ENCODE results near the gene CMTM6. TPM values are rescaled to one million over a fixed set of nuclear protein-coding genes. Genes with fewer than 3 reads are reported as not detected.
A peak's percentile ranks its signal among the peaks of the same experiment; 100 is the strongest.

Gene CMTM6, protein sequence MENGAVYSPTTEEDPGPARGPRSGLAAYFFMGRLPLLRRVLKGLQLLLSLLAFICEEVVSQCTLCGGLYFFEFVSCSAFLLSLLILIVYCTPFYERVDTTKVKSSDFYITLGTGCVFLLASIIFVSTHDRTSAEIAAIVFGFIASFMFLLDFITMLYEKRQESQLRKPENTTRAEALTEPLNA
- total RNA-seq (10 to 100 TPM; 24.1 to 61.1 (median 38.1) TPM), polyA plus RNA-seq (10 to 100 TPM; 30.9 to 48.5 TPM), total RNA-seq (46.4 reads per million, percentile 69 among the genes with 10 or more reads in this experiment)

DNA sequence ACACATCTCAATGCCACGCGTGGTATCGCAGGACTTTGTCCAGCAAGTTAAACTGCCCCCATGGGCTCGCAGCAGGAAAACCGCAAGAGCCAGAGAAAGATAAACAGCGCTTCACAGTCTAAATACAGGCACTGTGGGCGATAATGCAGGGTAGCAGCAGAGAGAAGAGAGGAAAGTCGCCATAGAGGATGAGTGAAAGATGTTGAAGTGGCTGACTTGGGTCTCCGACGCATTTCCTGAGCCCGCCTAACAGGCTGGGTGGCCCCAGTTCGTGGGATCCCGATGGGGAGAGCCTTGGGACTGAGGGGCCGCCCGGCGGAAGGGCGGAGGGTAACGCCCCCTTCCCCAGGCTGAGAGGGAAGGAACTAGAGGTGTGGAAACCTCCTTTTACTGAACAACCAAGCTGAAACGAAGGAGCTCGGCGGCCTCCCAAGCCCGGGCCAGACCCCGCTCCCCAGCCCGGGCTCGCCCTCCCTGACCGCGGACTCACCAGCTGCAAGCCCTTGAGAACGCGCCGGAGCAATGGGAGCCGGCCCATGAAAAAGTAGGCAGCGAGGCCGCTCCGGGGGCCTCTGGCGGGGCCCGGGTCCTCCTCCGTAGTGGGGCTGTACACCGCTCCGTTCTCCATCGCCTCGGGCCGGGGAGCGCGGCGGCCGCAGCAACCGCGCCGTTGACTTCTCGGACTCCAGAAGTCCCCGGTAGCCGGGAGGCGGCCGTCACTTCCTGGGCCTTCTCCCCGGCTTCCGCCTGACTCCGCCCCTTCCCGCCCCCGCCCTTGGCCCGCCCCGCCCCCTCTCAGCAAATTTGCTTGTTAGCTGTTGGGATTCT, at the start of gene CMTM6:
Gene CMTM6, minus strand, starts transcription at position 735 of the 828 bp plus-strand sequence. Its CDS starts 107 bp downstream, at position 628.
- CTCF ChIA-PET = interaction anchor here (0.8 to 1.1 kb wide), 2 partner anchors 34 to 126 kb away, joined by 3 to 8 read pairs; no protein-coding TSS in a partner anchor

DNA sequence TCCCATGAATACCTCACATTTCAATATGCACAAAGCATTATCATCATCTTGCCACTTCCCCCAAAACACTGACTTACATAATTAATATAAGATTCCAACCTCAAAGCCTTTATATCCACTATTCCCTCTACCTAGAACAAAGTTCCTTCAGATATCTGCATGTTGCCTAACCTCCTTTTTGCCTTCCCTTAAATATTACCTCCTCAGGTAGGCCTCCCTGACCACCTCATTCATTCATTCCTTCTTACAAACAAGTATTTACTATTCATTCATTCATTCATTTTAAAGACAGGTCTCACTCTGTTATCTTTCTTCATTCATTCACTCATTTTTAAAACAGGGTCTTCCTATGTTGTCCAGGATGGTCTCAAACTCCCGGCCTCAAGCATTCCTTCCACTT, 49.4 kb upstream of the CMTM6 start:
- no peaks in the 10 kb centered on the region for H3K36me3 ChIP-seq (ENCODE audit: control insufficient read depth in 2 of 3, insufficient read depth in 3 of 3, low read length in 3 of 3)
- H3K4me3 ChIP-seq (ENCODE audit: low read length) = no peak overlapping the region
- no peak overlapping the region for H3K4me3 Mint-ChIP-seq
- H3K4me1 ChIP-seq (ENCODE audit: control insufficient read depth in 2 of 2, insufficient read depth in 2 of 2, low read length in 2 of 2) = no peaks in the 10 kb centered on the region
- no peak overlapping the region for H3K27ac ChIP-seq (ENCODE audit: low read depth, low read length)
- peaks cover 25 to 66% (median 45%) of the 10 kb centered on the region in 7 donors for H3K4me1 Mint-ChIP-seq
- intact Hi-C loops (cut with micrococcal nuclease) = no loop called here
- H3K9me3 ChIP-seq (ENCODE audit: control insufficient read depth in 2 of 3, low read length in 3 of 3) = no peaks in the 10 kb centered on the region
- ChIA-PET CTCF (no interaction called here), POLR2A (interaction anchor here (0.6 to 1.4 kb wide), 2 partner anchors 18 to 1214 kb away, joined by 3 to 4 read pairs; no protein-coding TSS in a partner anchor)
- peak overlapping the region in 2 of 9 donors; percentile 3 to 22 for H3K27ac Mint-ChIP-seq
- no peak for ATAC-seq
- H3K27me3 Mint-ChIP-seq = no peaks in the 10 kb centered on the region
- no peaks in the 10 kb centered on the region for H3K9me3 Mint-ChIP-seq
- H3K36me3 Mint-ChIP-seq = peaks cover 0 to 4% (median 0%) of the 10 kb centered on the region in 5 donors
- H3K27me3 ChIP-seq (ENCODE audit: control insufficient read depth in 2 of 2, insufficient read depth in 2 of 2, low read length in 2 of 2) = no peaks in the 10 kb centered on the region
- no peak for DNase-seq

More for the DNA sequence above, at the start of gene CMTM6:
- Mint-ChIP-seq H3K4me3 (peak within 1 kb of the TSS; percentile 79 to 97 (median 93)), H3K36me3 (peaks cover 4 to 8% (median 4%) of the 10 kb centered on the region in 5 donors), H3K27me3 (peaks cover 0 to 4% (median 0%) of the 10 kb centered on the region in 5 donors), H3K9me3 (peaks cover 0 to 1% (median 0%) of the 10 kb centered on the region in 11 donors), H3K27ac (peak within 1 kb of the TSS; percentile 86 to 98 (median 90)), H3K4me1 (peaks cover 28 to 48% (median 43%) of the 10 kb centered on the region in 7 donors)
- Histone ChIP-seq H3K9me3 (ENCODE audit: control insufficient read depth in 2 of 3, low read length in 3 of 3) (no peaks in the 10 kb centered on the region), H3K4me3 (ENCODE audit: low read length) (peak within 1 kb of the TSS; percentile 89), H3K4me1 (ENCODE audit: control insufficient read depth in 2 of 2, insufficient read depth in 2 of 2, low read length in 2 of 2) (peaks cover 6 to 23% of the 10 kb centered on the region in 2 donors), H3K36me3 (ENCODE audit: control insufficient read depth in 2 of 3, insufficient read depth in 3 of 3, low read length in 3 of 3) (peaks cover 0 to 6% (median 0%) of the 10 kb centered on the region in 3 experiments), H3K27ac (ENCODE audit: low read depth, low read length) (peak within 1 kb of the TSS; percentile 98), H3K27me3 (ENCODE audit: control insufficient read depth in 2 of 2, insufficient read depth in 2 of 2, low read length in 2 of 2) (no peaks in the 10 kb centered on the region)
- DNase-seq = peak; percentile 49 to 77 (median 70)
- intact Hi-C loops (cut with micrococcal nuclease) = loop anchor here (1.0 to 10.0 kb wide), 15 partner anchors 34 to 938 kb away; partner anchors contain the start of genes CMTM8 (in 2 of the 2), CNOT10 (in 2 of the 2), DYNC1LI1 (in 2 of the 2) and GPD1L (in 2 of the 2)
- ATAC-seq = peak; percentile 92
- POLR2A ChIA-PET = interaction anchor here (0.5 to 1.4 kb wide), 4 partner anchors 10 to 1299 kb away, joined by 3 to 6 read pairs (median 4); partner anchors contain the start of gene CNOT10

DNA sequence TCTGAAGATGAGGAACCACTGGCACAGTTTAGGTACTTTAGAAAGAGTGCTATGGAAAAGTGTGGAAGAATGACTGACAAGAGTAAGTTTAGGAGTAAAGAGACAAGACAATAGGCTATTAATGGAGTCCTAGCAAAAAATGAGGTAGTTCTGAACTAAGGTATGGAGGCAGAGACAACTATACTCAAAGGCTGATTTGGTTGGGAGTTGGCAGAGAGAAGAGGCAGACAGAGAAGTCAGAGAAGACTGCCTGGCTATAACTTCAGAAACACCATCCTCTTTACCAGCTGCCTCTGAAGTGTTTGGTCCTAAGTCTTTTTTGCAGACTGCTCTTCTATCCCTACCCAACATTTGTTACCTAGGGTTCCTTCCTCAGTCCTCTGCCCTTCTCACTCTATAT, 48.8 kb upstream of the CMTM6 start:
- Mint-ChIP-seq H3K27ac (peak overlapping the region in 3 of 9 donors; percentile 12 to 22 (median 14)), H3K4me3 (peak overlapping the region in 1 of 10 donors; percentile 7), H3K9me3 (peaks cover 0 to 2% (median 0%) of the 10 kb centered on the region in 11 donors), H3K27me3 (no peaks in the 10 kb centered on the region), H3K4me1 (peaks cover 23 to 63% (median 43%) of the 10 kb centered on the region in 7 donors), H3K36me3 (peaks cover 0 to 5% (median 1%) of the 10 kb centered on the region in 5 donors)
- no peaks in the 10 kb centered on the region for H3K27me3 ChIP-seq (ENCODE audit: control insufficient read depth in 2 of 2, insufficient read depth in 2 of 2, low read length in 2 of 2)
- H3K4me3 ChIP-seq (ENCODE audit: low read length) = no peak overlapping the region
- ChIA-PET POLR2A (interaction anchor here (0.6 to 1.4 kb wide), 3 partner anchors 8 to 1215 kb away, joined by 3 to 4 read pairs (median 3); no protein-coding TSS in a partner anchor), CTCF (no interaction called here)
- no peak overlapping the region for H3K27ac ChIP-seq (ENCODE audit: low read depth, low read length)
- H3K4me1 ChIP-seq (ENCODE audit: control insufficient read depth in 2 of 2, insufficient read depth in 2 of 2, low read length in 2 of 2) = no peaks in the 10 kb centered on the region
- ATAC-seq (no peak), DNase-seq (no peak)
- intact Hi-C loops (cut with micrococcal nuclease) = no loop called here
- H3K9me3 ChIP-seq (ENCODE audit: control insufficient read depth in 2 of 3, low read length in 3 of 3) = no peaks in the 10 kb centered on the region
- H3K36me3 ChIP-seq (ENCODE audit: control insufficient read depth in 2 of 3, insufficient read depth in 3 of 3, low read length in 3 of 3) = no peaks in the 10 kb centered on the region

DNA sequence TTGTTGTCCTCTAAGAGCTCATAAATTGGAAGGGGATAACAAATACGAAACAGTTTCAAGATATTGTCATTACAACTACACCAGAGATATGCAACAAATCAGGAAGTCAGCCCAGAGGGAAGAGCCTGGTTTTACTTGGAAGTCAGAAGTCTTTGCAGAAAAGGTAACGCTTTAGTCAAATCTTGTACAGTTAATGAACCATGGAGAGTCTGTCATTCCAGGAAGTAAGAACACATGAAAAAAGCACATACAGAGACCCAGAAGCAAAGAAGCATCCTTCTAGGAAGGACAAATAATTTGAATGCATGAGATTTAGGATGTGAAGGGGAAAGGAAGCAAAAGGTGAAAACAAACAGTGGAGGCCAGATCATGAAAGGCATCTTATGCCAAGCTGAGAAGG, 48.4 kb upstream of the CMTM6 start:
- H3K4me3 Mint-ChIP-seq = peak overlapping the region in 1 of 10 donors; percentile 7
- intact Hi-C loops (cut with micrococcal nuclease) = no loop called here
- ChIA-PET CTCF (interaction anchor here (0.7 kb wide), 1 partner anchor 64 kb away, joined by 3 read pairs; no protein-coding TSS in a partner anchor), POLR2A (interaction anchor here (0.6 kb wide), 1 partner anchor 9 kb away, joined by 3 read pairs; no protein-coding TSS in a partner anchor)
- H3K27me3 Mint-ChIP-seq = no peaks in the 10 kb centered on the region
- H3K4me1 ChIP-seq (ENCODE audit: control insufficient read depth in 2 of 2, insufficient read depth in 2 of 2, low read length in 2 of 2) = no peaks in the 10 kb centered on the region
- H3K27ac ChIP-seq (ENCODE audit: low read depth, low read length) = no peak overlapping the region
- no peaks in the 10 kb centered on the region for H3K36me3 ChIP-seq (ENCODE audit: control insufficient read depth in 2 of 3, insufficient read depth in 3 of 3, low read length in 3 of 3)
- H3K4me1 Mint-ChIP-seq = peaks cover 25 to 61% (median 43%) of the 10 kb centered on the region in 7 donors
- H3K27me3 ChIP-seq (ENCODE audit: control insufficient read depth in 2 of 2, insufficient read depth in 2 of 2, low read length in 2 of 2) = no peaks in the 10 kb centered on the region
- H3K4me3 ChIP-seq (ENCODE audit: low read length) = no peak overlapping the region
- ATAC-seq = no peak
- peaks cover 0 to 9% (median 4%) of the 10 kb centered on the region in 5 donors for H3K36me3 Mint-ChIP-seq
- peaks cover 0 to 3% (median 0%) of the 10 kb centered on the region in 11 donors for H3K9me3 Mint-ChIP-seq
- no peak for DNase-seq
- no peaks in the 10 kb centered on the region for H3K9me3 ChIP-seq (ENCODE audit: control insufficient read depth in 2 of 3, low read length in 3 of 3)
- H3K27ac Mint-ChIP-seq = peak overlapping the region in 2 of 9 donors; percentile 7 to 12

DNA sequence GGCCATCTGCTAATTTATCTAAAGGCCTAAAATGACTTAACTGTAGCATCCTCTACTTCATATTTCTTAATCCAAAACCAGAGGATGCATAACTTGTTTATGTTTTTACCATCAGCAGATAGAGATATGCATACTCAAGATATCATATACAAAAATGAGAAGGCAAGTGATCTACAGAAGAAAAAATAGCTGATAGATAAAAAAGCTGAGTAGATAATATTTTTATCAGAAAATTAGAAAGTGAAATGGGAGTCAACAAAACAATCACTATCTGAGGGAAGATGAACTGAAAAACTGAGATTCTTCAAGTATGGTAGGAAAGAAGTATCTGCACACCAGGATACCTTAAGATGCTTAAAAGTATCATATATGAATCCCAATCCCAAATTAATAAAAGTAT, 42.7 kb upstream of the CMTM6 start:
- intact Hi-C loops (cut with micrococcal nuclease) = no loop called here
- no peak overlapping the region for H3K27ac Mint-ChIP-seq

DNA sequence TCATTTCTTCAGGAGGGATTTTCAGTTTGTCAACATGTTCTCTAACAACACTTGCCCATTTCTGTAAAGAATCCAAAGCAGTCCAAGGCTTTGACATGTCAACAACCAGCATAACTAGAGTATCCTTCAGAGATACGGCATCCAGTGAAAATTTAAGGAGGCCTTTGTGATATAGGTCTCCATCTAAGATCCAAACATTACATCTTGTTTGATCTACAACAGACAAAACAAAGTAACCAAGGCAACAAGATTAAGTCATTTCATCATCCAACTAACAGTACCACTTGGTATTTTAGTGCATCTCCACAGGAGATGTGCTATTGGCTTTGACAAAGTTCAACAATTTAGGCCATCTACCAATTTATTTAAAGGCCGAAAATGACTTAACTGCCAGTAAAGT, 42.2 kb upstream of the CMTM6 start:
- DNase-seq = no peak
- H3K4me3 ChIP-seq (ENCODE audit: low read length) = no peak overlapping the region
- H3K27ac Mint-ChIP-seq = peak overlapping the region in 1 of 9 donors; percentile 15
- ChIA-PET POLR2A (no interaction called here), CTCF (no interaction called here)
- no peaks in the 10 kb centered on the region for H3K9me3 ChIP-seq (ENCODE audit: control insufficient read depth in 2 of 3, low read length in 3 of 3)
- peaks cover 0 to 29% (median 15%) of the 10 kb centered on the region in 7 donors for H3K4me1 Mint-ChIP-seq
- no peak overlapping the region for H3K27ac ChIP-seq (ENCODE audit: low read depth, low read length)
- ATAC-seq = no peak
- no peaks in the 10 kb centered on the region for H3K4me1 ChIP-seq (ENCODE audit: control insufficient read depth in 2 of 2, insufficient read depth in 2 of 2, low read length in 2 of 2)
- H3K36me3 Mint-ChIP-seq = peaks cover 4 to 20% (median 8%) of the 10 kb centered on the region in 5 donors
- peaks cover 0 to 20% (median 0%) of the 10 kb centered on the region in 3 experiments for H3K36me3 ChIP-seq (ENCODE audit: control insufficient read depth in 2 of 3, insufficient read depth in 3 of 3, low read length in 3 of 3)
- peaks cover 0 to 3% (median 0%) of the 10 kb centered on the region in 11 donors for H3K9me3 Mint-ChIP-seq
- H3K4me3 Mint-ChIP-seq = no peak overlapping the region
- intact Hi-C loops (cut with micrococcal nuclease) = no loop called here
- H3K27me3 ChIP-seq (ENCODE audit: control insufficient read depth in 2 of 2, insufficient read depth in 2 of 2, low read length in 2 of 2) = no peaks in the 10 kb centered on the region
- no peaks in the 10 kb centered on the region for H3K27me3 Mint-ChIP-seq

More for the DNA sequence above, 42.7 kb upstream of the CMTM6 start:
- H3K9me3 Mint-ChIP-seq = peaks cover 0 to 3% (median 0%) of the 10 kb centered on the region in 11 donors
- POLR2A ChIA-PET = no interaction called here
- H3K27ac ChIP-seq (ENCODE audit: low read depth, low read length) = no peak overlapping the region
- H3K36me3 Mint-ChIP-seq = peaks cover 4 to 20% (median 8%) of the 10 kb centered on the region in 5 donors
- no peaks in the 10 kb centered on the region for H3K9me3 ChIP-seq (ENCODE audit: control insufficient read depth in 2 of 3, low read length in 3 of 3)
- H3K4me3 ChIP-seq (ENCODE audit: low read length) = no peak overlapping the region
- ATAC-seq (no peak), DNase-seq (no peak)
- H3K27me3 Mint-ChIP-seq = no peaks in the 10 kb centered on the region
- no peaks in the 10 kb centered on the region for H3K4me1 ChIP-seq (ENCODE audit: control insufficient read depth in 2 of 2, insufficient read depth in 2 of 2, low read length in 2 of 2)
- no peaks in the 10 kb centered on the region for H3K27me3 ChIP-seq (ENCODE audit: control insufficient read depth in 2 of 2, insufficient read depth in 2 of 2, low read length in 2 of 2)
- CTCF ChIA-PET = no interaction called here
- H3K4me3 Mint-ChIP-seq = no peak overlapping the region
- H3K4me1 Mint-ChIP-seq = peaks cover 0 to 29% (median 15%) of the 10 kb centered on the region in 7 donors
- H3K36me3 ChIP-seq (ENCODE audit: control insufficient read depth in 2 of 3, insufficient read depth in 3 of 3, low read length in 3 of 3) = peaks cover 0 to 17% (median 0%) of the 10 kb centered on the region in 3 experiments

Data from naive thymus-derived CD4-positive, alpha-beta T cell (primary cell).